Measurements from ENCODE around the gene TCEAL3.

- no peak for TF ChIP-seq SMC3 (IDR thresholded peaks at IDR 0.05; ENCODE audit: low read depth, low read length)
- TF ChIP-seq, protein P1, sequence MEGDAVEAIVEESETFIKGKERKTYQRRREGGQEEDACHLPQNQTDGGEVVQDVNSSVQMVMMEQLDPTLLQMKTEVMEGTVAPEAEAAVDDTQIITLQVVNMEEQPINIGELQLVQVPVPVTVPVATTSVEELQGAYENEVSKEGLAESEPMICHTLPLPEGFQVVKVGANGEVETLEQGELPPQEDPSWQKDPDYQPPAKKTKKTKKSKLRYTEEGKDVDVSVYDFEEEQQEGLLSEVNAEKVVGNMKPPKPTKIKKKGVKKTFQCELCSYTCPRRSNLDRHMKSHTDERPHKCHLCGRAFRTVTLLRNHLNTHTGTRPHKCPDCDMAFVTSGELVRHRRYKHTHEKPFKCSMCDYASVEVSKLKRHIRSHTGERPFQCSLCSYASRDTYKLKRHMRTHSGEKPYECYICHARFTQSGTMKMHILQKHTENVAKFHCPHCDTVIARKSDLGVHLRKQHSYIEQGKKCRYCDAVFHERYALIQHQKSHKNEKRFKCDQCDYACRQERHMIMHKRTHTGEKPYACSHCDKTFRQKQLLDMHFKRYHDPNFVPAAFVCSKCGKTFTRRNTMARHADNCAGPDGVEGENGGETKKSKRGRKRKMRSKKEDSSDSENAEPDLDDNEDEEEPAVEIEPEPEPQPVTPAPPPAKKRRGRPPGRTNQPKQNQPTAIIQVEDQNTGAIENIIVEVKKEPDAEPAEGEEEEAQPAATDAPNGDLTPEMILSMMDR (IDR thresholded peaks at IDR 0.05): no peak
- peak; percentile 55 for TF ChIP-seq MXI1 (IDR thresholded peaks at IDR 0.05; ENCODE audit: low read depth, low read length)
Measured at GRCh38 chrX:103628386-103629317, 20.9 kb downstream of the TCEAL3 start, which contains the start of gene TCEAL1.
